ENCODE data around the gene C2CD4B. TPM values are rescaled to one million over a fixed set of nuclear protein-coding genes. Genes with fewer than 3 reads are reported as not detected.

The C2CD4B gene
- polyA plus RNA-seq, 3 donors: 0.05 TPM; not detected in 2

DNA sequence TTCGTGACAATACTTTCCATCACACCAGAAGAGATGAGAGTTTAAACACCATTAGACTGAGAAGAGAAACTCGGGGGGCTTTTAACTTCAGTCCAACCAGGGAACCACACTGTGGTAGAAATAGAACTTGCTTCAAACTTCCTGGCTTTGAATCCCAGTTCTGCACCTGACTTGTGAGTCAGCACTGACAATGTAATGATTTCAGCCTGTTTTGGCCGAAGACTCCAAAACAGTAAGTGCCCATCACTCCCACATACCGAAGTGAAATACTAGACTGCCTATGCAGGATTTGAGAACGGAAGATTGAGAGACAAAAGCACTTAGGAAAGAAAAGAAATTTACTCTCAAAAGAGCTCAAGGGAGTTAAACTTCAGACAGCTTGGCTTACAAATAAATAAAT is 27.0 kb downstream of the C2CD4B start:
- peaks cover 0 to 6% (median 0%) of the 10 kb centered on the region in 7 donors for H3K9me3 Mint-ChIP-seq
- no peaks in the 10 kb centered on the region for H3K9me3 ChIP-seq (replicated peaks in 1 of 2; ENCODE audit: control insufficient read depth in 1 of 2, insufficient read depth in 1 of 2, low read length in 2 of 2)
- TF ChIP-seq, protein P1, sequence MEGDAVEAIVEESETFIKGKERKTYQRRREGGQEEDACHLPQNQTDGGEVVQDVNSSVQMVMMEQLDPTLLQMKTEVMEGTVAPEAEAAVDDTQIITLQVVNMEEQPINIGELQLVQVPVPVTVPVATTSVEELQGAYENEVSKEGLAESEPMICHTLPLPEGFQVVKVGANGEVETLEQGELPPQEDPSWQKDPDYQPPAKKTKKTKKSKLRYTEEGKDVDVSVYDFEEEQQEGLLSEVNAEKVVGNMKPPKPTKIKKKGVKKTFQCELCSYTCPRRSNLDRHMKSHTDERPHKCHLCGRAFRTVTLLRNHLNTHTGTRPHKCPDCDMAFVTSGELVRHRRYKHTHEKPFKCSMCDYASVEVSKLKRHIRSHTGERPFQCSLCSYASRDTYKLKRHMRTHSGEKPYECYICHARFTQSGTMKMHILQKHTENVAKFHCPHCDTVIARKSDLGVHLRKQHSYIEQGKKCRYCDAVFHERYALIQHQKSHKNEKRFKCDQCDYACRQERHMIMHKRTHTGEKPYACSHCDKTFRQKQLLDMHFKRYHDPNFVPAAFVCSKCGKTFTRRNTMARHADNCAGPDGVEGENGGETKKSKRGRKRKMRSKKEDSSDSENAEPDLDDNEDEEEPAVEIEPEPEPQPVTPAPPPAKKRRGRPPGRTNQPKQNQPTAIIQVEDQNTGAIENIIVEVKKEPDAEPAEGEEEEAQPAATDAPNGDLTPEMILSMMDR (IDR thresholded peaks at IDR 0.05): no peak
- no peaks in the 10 kb centered on the region for H3K4me1 ChIP-seq (ENCODE audit: control insufficient read depth in 1 of 2, insufficient read depth in 2 of 2, low read length in 2 of 2)
- WGBS (ENCODE audit: insufficient coverage): 80% methylated on average over 1 of the region's 5 CpGs
- H3K4me1 Mint-ChIP-seq: peaks cover 2% of the 10 kb centered on the region
- H4K20me1 ChIP-seq (ENCODE audit: insufficient read depth, low read length): no peaks in the 10 kb centered on the region
- no peaks in the 10 kb centered on the region for H3K27me3 ChIP-seq (ENCODE audit: control insufficient read depth in 2 of 2, insufficient read depth in 2 of 2, low read length in 2 of 2)
- peaks cover 3 to 5% (median 3%) of the 10 kb centered on the region in 3 donors for H3K27me3 Mint-ChIP-seq (ENCODE audit: low read depth in 3 of 3)
- no peak overlapping the region for H3K27ac Mint-ChIP-seq
- H3K36me3 Mint-ChIP-seq: no peaks in the 10 kb centered on the region
- DNase-seq: no peak
- intact Hi-C loops (cut with micrococcal nuclease): no loop called here
- no peak overlapping the region for H3K27ac ChIP-seq (ENCODE audit: low read depth in 1 of 2, low read length in 2 of 2)
- H3K4me3 ChIP-seq (replicated peaks in 1 of 3; ENCODE audit: low read depth in 2 of 3, low read length in 3 of 3): no peak overlapping the region
- H3K4me3 Mint-ChIP-seq: no peak overlapping the region
- H3K4me2 ChIP-seq (replicated peaks; ENCODE audit: extremely low read depth, low read length, poor library complexity, severe bottlenecking): no peak overlapping the region
- H3K79me2 ChIP-seq (ENCODE audit: insufficient read depth, low read length): no peaks in the 10 kb centered on the region
- no peak overlapping the region for H3K9ac ChIP-seq (ENCODE audit: insufficient read depth, low read length, poor library complexity, severe bottlenecking)
- no peak overlapping the region for H2AFZ ChIP-seq (ENCODE audit: insufficient read depth, low read depth, low read length, poor library complexity, severe bottlenecking)
- no peaks in the 10 kb centered on the region for H3K36me3 ChIP-seq (replicated peaks in 1 of 2; ENCODE audit: control insufficient read depth in 1 of 2, insufficient read depth in 2 of 2, low read length in 2 of 2)

DNA sequence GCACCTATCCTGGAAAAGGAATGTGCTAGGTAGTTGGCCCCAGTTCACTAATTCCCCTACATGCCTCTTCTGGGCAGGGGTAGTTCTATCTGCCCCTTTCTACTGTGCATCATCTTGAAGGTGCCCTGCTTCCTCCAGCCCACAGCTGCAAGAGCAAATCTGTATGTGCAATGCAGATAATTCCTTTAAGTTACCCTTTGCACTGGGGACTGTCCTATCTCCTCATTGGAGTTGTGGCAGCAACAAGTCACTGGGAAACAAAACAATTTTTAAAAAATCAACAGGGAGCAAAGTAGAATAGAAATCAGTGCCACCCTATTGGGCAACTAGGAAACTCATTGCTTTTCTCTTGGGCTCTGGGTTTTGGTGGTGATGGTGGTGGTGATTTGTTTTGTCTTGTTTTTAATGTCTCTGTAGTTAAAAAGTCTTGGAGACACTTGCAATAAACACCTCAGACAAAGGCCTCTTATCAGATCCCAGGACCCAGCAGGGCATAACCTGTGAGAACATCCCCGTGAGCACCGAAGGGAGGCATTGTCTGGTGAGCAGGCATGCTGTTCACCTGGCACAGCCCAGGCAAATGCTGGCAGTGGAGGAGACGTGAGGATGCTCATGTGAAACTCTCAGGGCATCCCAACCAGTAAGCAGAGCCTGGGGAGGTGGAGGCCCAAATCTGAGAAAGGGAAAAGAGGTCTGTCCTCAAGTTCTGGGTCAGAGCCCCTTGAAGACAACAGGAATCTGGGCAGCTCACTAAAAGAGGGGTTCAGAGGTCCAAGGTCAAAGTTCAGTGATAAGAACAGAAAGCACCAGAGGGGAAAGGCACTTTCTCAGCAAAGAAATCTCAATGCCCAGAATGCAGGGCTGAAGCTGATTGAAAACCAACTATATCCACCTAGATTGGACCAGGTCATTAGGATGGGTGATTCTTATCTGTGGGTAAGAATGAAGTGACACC is 27.9 kb downstream of the C2CD4B start:
- Histone ChIP-seq H3K79me2 (ENCODE audit: insufficient read depth, low read length) (no peaks in the 10 kb centered on the region), H4K20me1 (ENCODE audit: insufficient read depth, low read length) (no peaks in the 10 kb centered on the region), H3K27me3 (ENCODE audit: control insufficient read depth in 2 of 2, insufficient read depth in 2 of 2, low read length in 2 of 2) (no peaks in the 10 kb centered on the region), H3K9ac (ENCODE audit: insufficient read depth, low read length, poor library complexity, severe bottlenecking) (no peak overlapping the region), H3K27ac (ENCODE audit: low read depth in 1 of 2, low read length in 2 of 2) (no peak overlapping the region), H3K9me3 (replicated peaks in 1 of 2; ENCODE audit: control insufficient read depth in 1 of 2, insufficient read depth in 1 of 2, low read length in 2 of 2) (no peaks in the 10 kb centered on the region), H2AFZ (ENCODE audit: insufficient read depth, low read depth, low read length, poor library complexity, severe bottlenecking) (no peak overlapping the region), H3K4me3 (replicated peaks in 1 of 3; ENCODE audit: low read depth in 2 of 3, low read length in 3 of 3) (no peak overlapping the region), H3K36me3 (replicated peaks in 1 of 2; ENCODE audit: control insufficient read depth in 1 of 2, insufficient read depth in 2 of 2, low read length in 2 of 2) (no peaks in the 10 kb centered on the region), H3K4me2 (replicated peaks; ENCODE audit: extremely low read depth, low read length, poor library complexity, severe bottlenecking) (no peak overlapping the region), H3K4me1 (ENCODE audit: control insufficient read depth in 1 of 2, insufficient read depth in 2 of 2, low read length in 2 of 2) (no peaks in the 10 kb centered on the region)
- intact Hi-C loops (cut with micrococcal nuclease): no loop called here
- Mint-ChIP-seq H3K36me3 (no peaks in the 10 kb centered on the region), H3K4me1 (peaks cover 2% of the 10 kb centered on the region), H3K27ac (no peak overlapping the region), H3K9me3 (peaks cover 0 to 6% (median 0%) of the 10 kb centered on the region in 7 donors), H3K27me3 (ENCODE audit: low read depth in 3 of 3) (peaks cover 3 to 5% (median 5%) of the 10 kb centered on the region in 3 donors), H3K4me3 (no peak overlapping the region)
- no peak for DNase-seq
- WGBS (ENCODE audit: insufficient coverage): 87% methylated on average over 3 of the region's 3 CpGs
- TF ChIP-seq, protein P1 (IDR thresholded peaks at IDR 0.05): no peak
